MG63 (cell line): ENCODE data around the gene MYOZ3. TPM values are rescaled to one million over a fixed set of nuclear protein-coding genes. Genes with fewer than 3 reads are reported as not detected.

Experiments
- DNase-seq: peaks from one replicate; pipeline ENCODE4 v3.0.0-alpha.2; 2020
- H3K27me3 ChIP-seq: fragments of 250-450 bp; sonication (Bioruptor Pico); 2 replicates; pipeline ENCODE4 v1.5.1; 2020; ENCODE audit warnings: mild to moderate bottlenecking, moderate library complexity
- H3K36me3 ChIP-seq: fragments of 250-450 bp; sonication (Bioruptor Pico); 2 replicates; pipeline ENCODE4 v1.5.1; 2020; ENCODE audit warnings: mild to moderate bottlenecking, moderate library complexity
- H3K4me3 ChIP-seq: fragments of 250-450 bp; sonication (Bioruptor Pico); 2 replicates; pipeline ENCODE4 v1.5.1; 2020; ENCODE audit warnings: mild to moderate bottlenecking, moderate library complexity
- H3K9me3 ChIP-seq: fragments of 250-450 bp; sonication (Bioruptor Pico); 2 replicates; pipeline ENCODE4 v1.5.1; 2020; ENCODE audit warnings: mild to moderate bottlenecking, moderate library complexity
- total RNA-seq: library from RNA; depleted of rRNA; stranded (reverse); fragments of >200 nt; shearing (Covaris generic); gene quantifications from 2 replicates; pipeline ENCODE4 v1.2.3, GENCODE V29; 2014; ENCODE audit warnings: low replicate concordance; rRNA removed

Gene MYOZ3
- total RNA-seq, result 0.03 TPM in 1 of 2 replicates, not detected in the other

- no peaks in the 10 kb centered on the region for H3K36me3 ChIP-seq
- DNase-seq, result no peak
- no peak within 1 kb of the TSS for H3K4me3 ChIP-seq
- no peaks in the 10 kb centered on the region for H3K9me3 ChIP-seq
- no peaks in the 10 kb centered on the region for H3K27me3 ChIP-seq
These were observed at the start of gene MYOZ3 for GRCh38 chr5:150661086-150661485. TSS of gene MYOZ3 (plus strand) at chr5:150661251. CDS start at chr5:150662942, 1,691 bp downstream.

DNA sequence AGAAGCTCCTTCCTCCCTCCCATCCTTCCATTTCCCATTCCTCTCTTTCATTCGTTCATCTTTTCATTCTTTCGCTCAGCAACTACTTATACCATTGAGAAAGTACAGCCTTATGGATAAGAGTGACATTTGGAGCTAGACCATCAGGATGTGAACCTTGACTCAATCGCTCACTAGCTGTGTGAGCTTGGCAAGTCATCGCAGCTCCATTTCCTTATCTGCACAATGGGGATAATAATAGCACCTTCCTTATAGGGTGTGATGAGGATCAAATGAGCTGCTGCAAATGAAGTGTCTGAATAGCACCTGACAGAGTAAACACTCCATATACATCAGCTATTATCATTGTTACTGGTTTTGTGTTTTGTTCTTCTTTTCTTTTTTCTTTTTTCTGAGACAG, 48.6 kb upstream of the MYOZ3 start:
- DNase-seq, result no peak
- no peaks in the 10 kb centered on the region for H3K9me3 ChIP-seq
- no peaks in the 10 kb centered on the region for H3K27me3 ChIP-seq
- H3K4me3 ChIP-seq, result no peak overlapping the region
- no peaks in the 10 kb centered on the region for H3K36me3 ChIP-seq

GRCh38 chr5:150612905-150613670, 48.0 kb upstream of the MYOZ3 start:
- no peak for DNase-seq
- Histone ChIP-seq H3K9me3 (no peaks in the 10 kb centered on the region), H3K4me3 (no peak overlapping the region), H3K27me3 (no peaks in the 10 kb centered on the region), H3K36me3 (no peaks in the 10 kb centered on the region)

- Histone ChIP-seq H3K9me3 (no peaks in the 10 kb centered on the region), H3K36me3 (no peaks in the 10 kb centered on the region), H3K4me3 (no peak overlapping the region), H3K27me3 (no peaks in the 10 kb centered on the region)
- DNase-seq, result no peak
These were observed 46.9 kb upstream of the MYOZ3 start for GRCh38 chr5:150613991-150614660.

- no peaks in the 10 kb centered on the region for H3K27me3 ChIP-seq
- DNase-seq, result no peak
- no peaks in the 10 kb centered on the region for H3K36me3 ChIP-seq
- no peaks in the 10 kb centered on the region for H3K9me3 ChIP-seq
- no peak overlapping the region for H3K4me3 ChIP-seq
These were observed 46.4 kb upstream of the MYOZ3 start for GRCh38 chr5:150614661-150615060.

- DNase-seq, result peak; percentile 88
- no peaks in the 10 kb centered on the region for H3K9me3 ChIP-seq
- H3K27me3 ChIP-seq, result no peaks in the 10 kb centered on the region
- no peak overlapping the region for H3K4me3 ChIP-seq
- H3K36me3 ChIP-seq, result no peaks in the 10 kb centered on the region
These were observed 45.8 kb upstream of the MYOZ3 start for GRCh38 chr5:150615141-150615699.

- H3K9me3 ChIP-seq, result no peaks in the 10 kb centered on the region
- DNase-seq, result peak; percentile 67
- no peaks in the 10 kb centered on the region for H3K36me3 ChIP-seq
- no peak overlapping the region for H3K4me3 ChIP-seq
- no peaks in the 10 kb centered on the region for H3K27me3 ChIP-seq
These were observed 45.0 kb upstream of the MYOZ3 start for GRCh38 chr5:150616024-150616470.

DNA sequence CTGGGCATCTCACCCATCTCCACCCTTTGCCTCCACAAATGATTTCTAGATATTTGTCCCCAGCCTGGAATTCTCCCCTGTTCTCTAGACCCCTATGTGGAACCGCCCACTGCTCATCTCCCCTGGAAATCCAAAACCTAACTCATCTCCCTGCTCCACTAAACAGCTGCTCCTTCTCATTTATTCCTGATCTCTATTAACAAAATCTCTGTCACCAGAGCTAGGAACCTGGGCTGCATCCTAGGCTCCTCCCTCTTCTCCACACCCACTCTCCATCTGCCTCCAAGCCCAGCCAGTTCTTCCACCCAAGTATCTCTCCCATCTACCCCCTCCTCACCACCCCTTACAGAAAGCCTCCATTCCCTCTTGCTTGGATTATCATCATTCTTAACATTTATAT, 44.5 kb upstream of the MYOZ3 start:
- no peak overlapping the region for H3K4me3 ChIP-seq
- DNase-seq, result no peak
- H3K27me3 ChIP-seq, result no peaks in the 10 kb centered on the region
- no peaks in the 10 kb centered on the region for H3K36me3 ChIP-seq
- H3K9me3 ChIP-seq, result no peaks in the 10 kb centered on the region

DNA sequence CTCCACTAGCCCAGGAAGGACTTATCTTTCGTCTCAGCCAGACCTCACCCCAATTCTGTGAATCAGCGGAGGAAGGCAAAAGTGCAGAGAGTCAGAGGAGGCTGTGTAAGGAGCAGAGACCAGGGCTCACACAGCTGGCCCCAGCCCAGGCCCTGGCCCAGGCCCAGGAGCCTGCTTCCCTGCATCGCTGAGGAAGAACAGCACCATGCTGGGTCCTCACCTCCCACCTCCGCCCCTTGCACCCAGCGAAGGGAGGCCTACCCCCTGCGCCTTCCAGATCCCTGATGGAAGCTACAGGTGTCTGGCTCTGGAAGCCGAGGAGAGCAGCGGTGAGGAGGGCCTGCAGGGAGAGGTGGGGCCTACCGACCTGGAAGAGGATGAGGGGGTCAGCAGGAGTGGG, 42.9 kb upstream of the MYOZ3 start:
- DNase-seq, result no peak
- H3K4me3 ChIP-seq, result no peak overlapping the region

DNA sequence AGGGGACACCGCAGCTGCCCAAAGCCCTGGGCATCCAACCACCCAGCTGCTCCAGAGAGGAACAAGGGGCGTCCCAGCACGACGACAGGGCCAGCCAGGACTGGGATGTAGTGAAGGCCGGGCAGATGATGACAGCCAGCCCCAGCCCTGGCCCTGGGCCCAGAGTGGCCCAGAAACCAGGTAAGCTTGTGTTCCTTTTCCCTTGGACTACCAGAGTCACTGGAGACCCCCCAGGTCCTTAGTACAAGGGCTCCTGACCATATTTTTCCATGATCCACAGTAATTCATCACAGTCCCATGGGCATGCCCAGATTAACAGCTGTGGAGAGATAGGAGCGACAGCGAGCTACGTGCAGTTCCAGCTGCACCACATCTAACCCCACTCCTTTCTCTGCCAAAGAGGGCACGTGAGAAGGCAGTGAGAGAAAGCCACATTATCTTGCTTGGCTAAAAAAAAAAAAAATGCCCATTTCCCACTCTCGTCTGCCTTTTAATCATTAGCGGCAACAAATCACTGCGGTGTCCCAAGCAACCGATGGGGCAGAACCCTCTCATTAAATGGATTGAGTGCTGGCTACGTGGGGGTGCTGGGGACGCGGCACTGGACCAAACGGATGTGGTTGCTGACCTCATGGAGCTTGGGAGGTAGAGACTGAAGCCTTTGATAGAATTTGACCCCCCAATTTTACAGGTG, 42.3 kb upstream of the MYOZ3 start:
- no peak for DNase-seq
- Histone ChIP-seq H3K9me3 (no peaks in the 10 kb centered on the region), H3K27me3 (no peaks in the 10 kb centered on the region), H3K4me3 (no peak overlapping the region), H3K36me3 (no peaks in the 10 kb centered on the region)

More for the DNA sequence above, 42.9 kb upstream of the MYOZ3 start:
- H3K9me3 ChIP-seq, result no peaks in the 10 kb centered on the region
- no peaks in the 10 kb centered on the region for H3K27me3 ChIP-seq
- no peaks in the 10 kb centered on the region for H3K36me3 ChIP-seq

GRCh38 chr5:150619359-150620230, 41.5 kb upstream of the MYOZ3 start:
- Histone ChIP-seq H3K9me3 (no peaks in the 10 kb centered on the region), H3K27me3 (no peaks in the 10 kb centered on the region), H3K36me3 (no peaks in the 10 kb centered on the region), H3K4me3 (no peak overlapping the region)
- DNase-seq, result no peak

- DNase-seq, result no peak
- Histone ChIP-seq H3K4me3 (no peak overlapping the region), H3K27me3 (no peaks in the 10 kb centered on the region), H3K36me3 (no peaks in the 10 kb centered on the region), H3K9me3 (no peaks in the 10 kb centered on the region)
These were observed 39.8 kb upstream of the MYOZ3 start for GRCh38 chr5:150621301-150621700.

DNA sequence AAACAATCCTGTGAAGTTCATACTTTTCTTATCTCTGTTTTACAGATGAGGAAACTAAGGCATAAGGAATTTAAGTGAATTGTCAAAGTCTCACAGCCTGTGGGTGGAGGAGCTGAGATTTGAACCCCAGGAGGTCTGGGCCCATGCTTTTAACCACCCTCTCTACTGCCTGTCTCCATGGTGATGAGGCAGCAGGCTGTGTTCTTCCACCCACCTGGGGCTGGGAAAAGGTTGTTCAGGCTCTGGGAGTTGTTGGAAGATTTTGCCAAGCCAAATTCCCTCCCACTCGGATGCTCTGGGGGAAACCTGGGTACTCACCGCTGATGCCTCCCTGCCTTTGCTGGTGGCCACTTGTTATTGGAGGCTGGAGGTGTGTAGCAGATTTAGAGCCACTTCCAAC, 38.9 kb upstream of the MYOZ3 start:
- Histone ChIP-seq H3K4me3 (no peak overlapping the region), H3K27me3 (no peaks in the 10 kb centered on the region), H3K36me3 (no peaks in the 10 kb centered on the region), H3K9me3 (no peaks in the 10 kb centered on the region)
- DNase-seq, result no peak

DNA sequence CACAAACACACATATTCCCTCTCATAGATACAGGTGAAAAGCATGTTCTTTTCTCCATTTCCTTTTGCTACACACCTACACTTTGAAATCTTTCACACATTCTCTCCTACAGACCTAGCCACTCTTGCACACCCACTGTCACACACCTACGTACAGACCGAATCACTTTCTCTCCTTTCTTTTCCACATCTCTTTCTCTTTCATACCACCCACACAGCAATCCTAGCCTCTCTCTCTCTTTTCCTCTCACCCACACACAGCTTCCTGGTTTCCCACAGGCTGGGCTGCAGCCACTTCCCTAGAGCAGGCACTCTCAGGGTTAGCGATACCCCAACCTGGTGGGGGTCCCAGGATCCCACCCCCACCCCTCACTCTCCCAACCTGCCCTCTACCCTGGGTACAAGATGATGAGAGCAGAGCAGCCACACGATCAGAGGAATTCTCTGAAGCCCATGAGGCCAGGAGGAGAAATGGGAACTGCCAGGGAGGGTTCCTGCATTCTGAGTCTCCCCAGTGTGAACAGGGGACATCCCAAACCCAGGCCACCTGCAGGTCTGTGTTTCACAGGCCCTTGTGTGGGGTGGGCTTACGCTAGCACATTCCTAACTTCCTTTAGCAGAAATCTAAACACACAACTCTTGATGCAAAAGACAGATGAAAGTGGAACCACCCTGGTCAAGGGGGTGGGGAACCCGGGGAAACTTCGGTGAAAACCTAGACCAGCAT, 37.7 kb upstream of the MYOZ3 start:
- DNase-seq, result no peak
- Histone ChIP-seq H3K9me3 (no peaks in the 10 kb centered on the region), H3K4me3 (no peak overlapping the region), H3K27me3 (no peaks in the 10 kb centered on the region), H3K36me3 (no peaks in the 10 kb centered on the region)

GRCh38 chr5:150623878-150624216, 37.2 kb upstream of the MYOZ3 start:
- Histone ChIP-seq H3K4me3 (no peak overlapping the region), H3K9me3 (no peaks in the 10 kb centered on the region; the same call in 1 of the 2 replicates), H3K36me3 (no peaks in the 10 kb centered on the region), H3K27me3 (no peaks in the 10 kb centered on the region)
- no peak for DNase-seq
